HepG2 (cell line): ENCODE data around the gene ZDHHC14. TPM values are rescaled to one million over a fixed set of nuclear protein-coding genes. Genes with fewer than 3 reads are reported as not detected.

Source experiments
- ATAC-seq: fragments of 200-7000 bp; cut with Tn5 transposase; 3 replicates; pipeline ENCODE4 v1.9.1; 2020; ENCODE audit warnings: mild to moderate bottlenecking, moderate library complexity
- BruUV-seq: library from RNA; stranded (reverse); fragments of 400-500 nt; replicated peaks from 2 replicates; lab custom pipeline; 2021; lab: Mats Ljungman, UMichigan
- CTCF ChIA-PET: fragments of 300-600 bp; formaldehyde crosslinking; extraction: SDS; loops from one replicate; lab custom pipeline; 2021; ENCODE audit warnings: low total read pairs, inconsistent platforms, low intra/inter-chr PET ratio; lab: Yijun Ruan, JAX
- POLR2A ChIA-PET: fragments of 350-600 bp; sonication (Branson Sonifier 250); formaldehyde crosslinking; loops from one replicate; lab custom pipeline; 2020; ENCODE audit warnings: antibody characterized with exemption, inconsistent platforms; lab: Yijun Ruan, JAX
- DNase-seq: peaks from one replicate; pipeline ENCODE4 v3.0.0-alpha.2; 2015; ENCODE audit warnings: low spot score
- FAIRE-seq: peaks from 3 replicates; lab custom pipeline; 2011; peaks lifted over from hg19 to GRCh38; lab: Jason Lieb, UNC
- H2AFZ ChIP-seq: one replicate; pipeline ENCODE4 v1.6.1; 2011; ENCODE audit warnings: low read length, inconsistent platforms
- H3K27ac ChIP-seq: fragments of 300-600 bp; 3 replicates; pipeline ENCODE4 v1.8.0; 2011; ENCODE audit warnings: mixed run types, mild to moderate bottlenecking, mixed read lengths, low read length, inconsistent platforms; ENCODE audit not compliant: insufficient read depth; ENCODE audit errors: extremely low read length
- H3K27me3 ChIP-seq, 2 experiments: fragments of 200-600 bp in 1 of 2; 2 replicates in 1 of 2; 3 replicates in 1 of 2; pipeline versions ENCODE4 v1.6.0 to v1.8.0; 2011; ENCODE audit warnings: low read length in 2 of 2, mild to moderate bottlenecking in 2 of 2, moderate library complexity in 2 of 2, inconsistent platforms in 1 of 2; ENCODE audit not compliant: insufficient read depth in 2 of 2, control insufficient read depth in 1 of 2
- H3K36me3 ChIP-seq, 2 experiments: fragments of 200-600 bp in 1 of 2; replicated peaks in 1 of 2; 2 replicates in 1 of 2; 3 replicates in 1 of 2; pipeline versions ENCODE4 v1.5.1 to v1.8.0; 2011; ENCODE audit warnings: low read length in 2 of 2, inconsistent platforms in 1 of 2; ENCODE audit not compliant: insufficient read depth in 2 of 2, control insufficient read depth in 1 of 2
- H3K4me1 ChIP-seq: 2 replicates; pipeline ENCODE4 v1.5.1; 2012; ENCODE audit warnings: low read length, inconsistent platforms; ENCODE audit not compliant: insufficient read depth
- H3K4me2 ChIP-seq: 2 replicates; pipeline ENCODE4 v1.6.0; 2011; ENCODE audit warnings: low read depth, low read length, inconsistent platforms
- H3K4me3 ChIP-seq, 3 experiments: fragments of 200-600 bp in 1 of 3; sonication (generic), shearing (Covaris generic) in 1 of 3; replicated peaks in 1 of 3; 2 replicates each; pipeline ENCODE4 v1.5.1; 2011 to 2016; ENCODE audit warnings: low read length in 3 of 3, inconsistent platforms in 2 of 3, low read depth in 2 of 3, mild to moderate bottlenecking in 2 of 3, control low read depth in 1 of 3, mixed read lengths in 1 of 3; ENCODE audit not compliant: insufficient read depth in 1 of 3
- H3K79me2 ChIP-seq: one replicate; pipeline ENCODE4 v1.6.1; 2011; ENCODE audit warnings: low read length, inconsistent platforms; ENCODE audit not compliant: insufficient read depth
- H3K9ac ChIP-seq: 2 replicates; pipeline ENCODE4 v1.6.0; 2011; ENCODE audit warnings: mild to moderate bottlenecking, low read depth, low read length, inconsistent platforms; ENCODE audit not compliant: insufficient read depth
- H3K9me3 ChIP-seq: 2 replicates; pipeline ENCODE4 v1.5.1; 2012; ENCODE audit warnings: mild to moderate bottlenecking, low read length
- H4K20me1 ChIP-seq: 2 replicates; pipeline ENCODE4 v1.6.0; 2011; ENCODE audit warnings: inconsistent platforms, mild to moderate bottlenecking, low read length, moderate library complexity; ENCODE audit not compliant: insufficient read depth
- FOXA1 ChIP-seq, 2 experiments: fragments of 450-650 bp in 1 of 2; sonication (generic) in 1 of 2; formaldehyde crosslinking in 1 of 2; IDR thresholded peaks; 2 replicates each; pipeline versions ENCODE4 v1.4.0 to v1.6.1; 2016 to 2020; ENCODE audit warnings: missing genetic modification reagents in 1 of 2
- ZNF318 ChIP-seq: sonication (generic); formaldehyde crosslinking; IDR thresholded peaks from 2 replicates; pipeline ENCODE4 v1.4.0; 2020; ENCODE audit warnings: mild to moderate bottlenecking, missing genetic modification reagents
- ZNF343 ChIP-seq: sonication (generic); formaldehyde crosslinking; IDR thresholded peaks from 2 replicates; pipeline ENCODE4 v1.4.0; 2020; ENCODE audit warnings: mild to moderate bottlenecking, missing genetic modification reagents
- ZNF772 ChIP-seq: sonication (generic); formaldehyde crosslinking; IDR thresholded peaks from 2 replicates; pipeline ENCODE4 v1.5.0; 2020; ENCODE audit warnings: mild to moderate bottlenecking, missing genetic modification reagents
- WGBS: methylation state at CpG from one replicate; pipeline ENCODE4 v1.1.6; 2017; ENCODE audit warnings: low lambda C conversion rate; 5-methylcytosine and 5-hydroxymethylcytosine counted together
- in situ Hi-C: cut with HindIII; loops from 2 replicates; pipeline ENCODE4 v1.10.0; 2017; ENCODE audit warnings: low pct_unique_long_range_greater_than_20kb; ENCODE audit not compliant: extremely low pct_ligation_motif_present
- intact Hi-C: fragments of 100-400 bp; cut with micrococcal nuclease; formaldehyde crosslinking; loops from one replicate; pipeline ENCODE4 v1.10.0; 2022; ENCODE audit not compliant: unreplicated experiment
- polyA plus RNA-seq, 8 experiments: library from polyadenylated mRNA; depleted of rRNA in 3 of 8; stranded (reverse) in 7 of 8; unstranded in 1 of 8; fragments of >200 nt; fragmentation: Illumina TruSeq in 4 of 8; extraction: Trizol in 4 of 8; gene quantifications; 2 replicates each; pipeline versions ENCODE4 v1.2.1 to v1.2.3, GENCODE V29; 2011 to 2016; ENCODE audit warnings: low read depth in 4 of 8, missing spikeins in 1 of 8, mixed read lengths in 1 of 8; ENCODE audit not compliant: insufficient read depth in 1 of 8
- total RNA-seq, 5 experiments: library from RNA; depleted of rRNA; stranded (reverse); fragments of >200 nt; fragmentation: Illumina TruSeq; extraction: Trizol; gene quantifications; 2 replicates each; pipeline ENCODE4 v1.2.3, GENCODE V29; 2016; ENCODE audit warnings: low read depth in 1 of 5

Gene ZDHHC14
- total and polyA plus RNA-seq, 2 of the 13 experiments (the other 11 are each of a cell fraction or from before 2014, with no cell fraction given) = 3.7 to 9.5 TPM

GRCh38 chr6:157685596-157686280, 304.7 kb downstream of the ZDHHC14 start:
- ChIA-PET POLR2A (no interaction called here), CTCF (no interaction called here)
- no peaks in the 10 kb centered on the region for H3K36me3 ChIP-seq
- no peak overlapping the region for H3K27ac ChIP-seq
- BruUV-seq = no TSS peak
- ATAC-seq = no peak
- H3K79me2 ChIP-seq = no peaks in the 10 kb centered on the region
- FAIRE-seq = no peak
- H3K4me3 ChIP-seq = no peak overlapping the region
- 48% methylated on average over 9 of the region's 10 CpGs for WGBS
- no peak overlapping the region for H3K9ac ChIP-seq
- intact Hi-C loops (no loop called here), in situ Hi-C loops (no loop called here)
- TF ChIP-seq ZNF343 (no peak), ZNF318 (CRISPR knock-in tag) (no peak), ZNF772 (CRISPR knock-in tag) (no peak), FOXA1 (IDR thresholded peaks at IDR 0.05) (no peak), FOXA1 (CRISPR knock-in tag; IDR thresholded peaks at IDR 0.05) (no peak)
- no peaks in the 10 kb centered on the region for H4K20me1 ChIP-seq
- peaks cover 5 to 20% of the 10 kb centered on the region in 2 experiments; a peak in 3 of 5 replicates for H3K27me3 ChIP-seq
- no peaks in the 10 kb centered on the region for H3K9me3 ChIP-seq
- H3K4me2 ChIP-seq = no peak overlapping the region
- DNase-seq = no peak
- peaks cover 12% of the 10 kb centered on the region for H3K4me1 ChIP-seq
- H2AFZ ChIP-seq = no peak overlapping the region
